DMS153 (cell line): ENCODE data around the gene GABARAPL1.

Experiments used
- DNase-seq: peaks from one replicate; lab custom pipeline; 2025; lab: John Stamatoyannopoulos, UW

GABARAPL1 gene

DNA sequence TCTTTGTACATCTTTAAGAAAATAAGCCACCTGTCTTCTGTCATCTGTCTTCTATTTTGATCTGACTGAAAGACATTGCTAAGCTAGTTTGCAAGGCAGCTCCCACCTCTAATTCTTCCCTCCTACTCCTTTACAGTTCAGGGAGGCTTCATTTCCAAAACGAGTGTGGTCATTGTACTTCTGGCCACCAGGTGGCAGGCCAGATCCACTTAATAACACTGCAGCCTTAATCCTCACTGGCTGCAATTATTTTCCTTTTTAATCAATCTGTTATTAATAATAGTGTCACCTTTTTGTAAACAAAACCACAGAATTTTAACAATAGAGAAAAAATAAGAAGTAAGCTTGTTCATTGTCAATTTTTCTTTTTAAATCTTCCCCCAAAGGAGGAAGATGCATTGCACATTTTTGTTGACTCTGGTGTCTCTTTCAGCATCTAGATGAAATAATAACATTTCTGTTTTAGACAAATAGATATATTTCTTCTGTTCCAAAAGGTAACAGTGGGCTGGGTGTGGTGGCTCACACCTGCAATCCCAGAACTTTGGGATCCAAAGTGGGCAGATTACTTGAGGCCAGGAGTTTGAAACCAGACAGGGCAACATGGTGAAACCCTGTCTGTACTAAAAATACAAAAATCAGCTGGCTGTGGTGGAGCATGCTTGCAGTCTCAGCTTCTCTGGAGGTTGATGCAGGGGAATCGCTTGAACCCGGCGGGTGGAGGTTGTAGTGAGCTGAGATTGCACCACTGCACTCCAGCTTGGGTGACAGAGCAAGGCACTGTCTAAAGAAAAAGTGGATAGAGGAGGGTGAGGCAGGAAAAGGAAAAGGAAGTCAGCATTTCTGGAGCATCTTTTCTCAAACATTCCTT lies 23.3 kb downstream of the GABARAPL1 start:
- DNase-seq: no peak

DNA sequence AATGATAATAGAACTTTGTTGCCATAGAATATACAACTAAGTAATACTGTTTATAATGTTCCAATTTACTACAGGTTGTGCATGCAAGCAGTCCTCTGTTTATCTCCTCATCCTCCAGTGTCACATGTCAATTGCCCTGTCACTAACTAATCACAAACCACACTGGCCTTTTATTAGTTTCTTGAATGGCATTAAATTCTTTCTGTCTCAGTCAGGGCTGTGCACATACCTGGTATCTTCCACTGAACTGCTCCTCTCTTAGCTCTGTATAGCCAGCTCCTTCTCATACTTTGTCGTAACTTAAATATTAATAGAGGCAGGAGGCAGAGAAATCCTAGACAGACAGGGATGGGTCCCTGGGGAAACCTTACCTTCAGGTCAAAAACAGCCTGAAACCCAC lies 24.0 kb downstream of the GABARAPL1 start:
- no peak for DNase-seq

DNA sequence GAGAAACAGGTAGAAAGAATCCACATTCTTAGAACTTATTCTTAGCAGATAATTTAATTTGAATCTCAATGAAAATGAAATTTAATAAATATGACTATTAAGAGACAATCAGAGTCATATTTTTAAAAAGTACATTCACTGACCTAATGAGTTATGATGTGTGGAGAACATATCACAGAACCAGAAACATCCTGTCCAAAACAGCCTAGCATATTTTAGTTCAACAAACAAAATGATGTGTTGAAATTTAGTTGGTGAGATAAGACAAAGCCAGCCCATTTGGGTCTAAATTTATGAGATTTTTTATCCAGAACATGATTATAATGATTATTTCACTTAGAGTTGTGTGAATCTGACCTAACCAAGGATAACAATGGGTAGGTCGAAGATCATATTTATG lies 25.8 kb downstream of the GABARAPL1 start:
- no peak for DNase-seq

DNA sequence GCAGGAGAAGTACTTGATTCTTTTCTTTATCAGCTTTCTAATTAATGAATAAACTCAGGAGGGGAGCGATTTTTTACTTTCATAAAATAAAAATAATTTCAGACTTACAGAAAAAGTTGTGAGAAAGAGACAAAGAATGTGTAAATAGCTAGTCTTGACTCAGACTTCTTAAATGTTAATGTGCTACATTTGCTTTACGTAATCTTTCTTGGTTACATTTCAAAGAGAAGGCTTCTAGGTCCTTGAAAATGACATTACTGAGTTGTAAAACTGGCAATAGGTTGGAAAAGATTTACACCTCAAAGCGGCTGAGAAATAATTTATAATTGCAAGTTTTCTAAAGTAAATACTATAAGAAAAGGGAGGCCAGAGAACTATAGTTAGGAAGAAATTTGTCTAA lies 28.6 kb downstream of the GABARAPL1 start:
- DNase-seq: no peak

DNA sequence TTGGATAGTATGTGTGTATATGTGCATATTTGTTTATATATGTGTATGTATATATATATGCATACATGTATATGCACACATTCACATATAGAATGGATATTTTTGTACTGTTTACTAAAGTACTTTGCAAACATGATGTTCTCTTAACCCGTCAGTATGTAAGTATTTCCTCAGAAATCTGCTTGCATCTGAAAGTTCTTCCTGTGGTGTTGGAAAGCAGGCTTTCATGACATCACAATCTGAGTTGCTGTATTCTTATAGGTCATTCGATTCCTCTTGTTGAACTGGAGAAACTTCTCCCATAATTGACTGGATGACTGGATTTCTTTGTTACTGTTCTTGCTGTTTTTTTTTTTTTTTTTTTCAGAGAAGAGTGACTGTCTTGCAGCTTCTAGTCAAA lies 29.1 kb downstream of the GABARAPL1 start:
- DNase-seq: no peak

DNA sequence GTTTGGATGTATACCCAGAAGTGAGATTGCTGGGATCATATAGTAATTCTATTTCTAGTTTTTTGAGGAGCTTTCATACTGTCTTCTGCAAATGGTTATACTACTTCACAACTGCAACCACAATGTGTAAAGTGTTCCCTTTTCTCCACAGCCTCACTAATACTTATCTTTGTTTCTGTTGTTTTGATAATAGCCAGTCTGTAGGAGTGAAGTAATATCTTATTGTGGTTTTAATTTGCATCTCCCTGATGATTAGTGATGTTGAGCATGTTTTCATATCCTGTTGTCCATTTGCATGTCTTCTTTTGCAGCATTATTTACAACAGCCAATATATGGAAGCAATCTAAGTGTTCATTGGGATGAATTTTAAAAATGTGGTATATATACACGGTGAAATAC lies 29.9 kb downstream of the GABARAPL1 start:
- DNase-seq: no peak

DNA sequence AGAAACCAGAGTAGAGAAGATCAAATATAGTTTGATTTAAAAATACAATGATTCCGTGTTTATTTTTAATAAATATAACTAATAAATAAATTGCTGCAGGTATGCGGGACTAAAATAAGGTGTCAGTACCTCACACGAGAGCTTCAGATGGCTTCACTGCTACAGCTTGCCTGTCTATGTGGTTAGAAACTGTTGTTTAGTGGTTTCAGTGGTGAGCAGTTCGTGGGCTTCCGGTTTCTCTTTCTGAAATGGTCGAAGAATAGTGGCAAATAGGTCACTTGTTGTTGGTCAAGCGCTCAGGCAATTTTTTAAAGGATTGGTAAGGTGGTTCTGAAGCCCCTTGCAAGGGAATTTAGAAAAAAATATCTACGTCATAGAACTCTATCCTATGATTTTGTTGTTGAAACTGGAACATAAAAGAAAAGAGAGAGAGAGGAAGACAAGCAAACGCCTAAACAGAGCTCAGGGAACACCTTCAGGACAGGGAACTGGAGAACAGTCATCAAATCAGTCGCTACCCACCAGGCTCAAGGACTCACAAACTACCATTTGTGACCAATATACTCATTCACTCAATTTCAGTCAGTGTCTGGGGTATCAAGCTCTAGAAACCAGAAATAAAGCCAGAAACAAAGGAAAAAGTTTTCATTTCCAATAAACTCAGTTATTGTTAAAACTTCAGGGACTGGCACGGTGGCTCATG lies 31.3 kb downstream of the GABARAPL1 start:
- DNase-seq: no peak

DNA sequence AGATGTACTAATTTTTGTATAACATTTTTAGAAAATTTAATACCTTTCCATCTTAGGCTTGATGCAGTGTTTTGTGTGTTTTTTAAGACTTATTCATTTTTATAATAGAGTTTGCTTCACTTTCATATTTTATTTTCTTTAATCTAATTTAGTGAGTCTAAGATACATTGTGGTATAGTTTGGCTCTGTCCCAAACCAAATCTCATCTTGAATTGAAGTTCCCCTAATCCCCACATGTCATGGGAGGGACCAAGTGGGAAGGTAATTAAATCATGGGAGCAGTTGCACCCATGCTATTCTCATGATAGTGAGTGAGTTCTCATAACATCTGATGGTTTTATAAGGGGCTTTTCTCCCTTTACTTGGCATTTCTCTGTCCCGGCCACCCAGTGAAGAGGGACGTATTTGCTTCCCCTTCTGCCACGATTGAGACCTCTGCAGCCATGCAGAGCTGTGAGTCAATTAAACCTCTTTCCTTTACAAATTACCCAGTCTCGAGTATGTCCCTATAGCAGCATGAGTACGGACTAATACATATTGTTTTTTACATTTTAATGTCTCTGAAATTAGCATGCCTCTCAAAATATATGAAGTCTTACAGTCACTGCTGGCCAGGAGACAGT lies 34.9 kb downstream of the GABARAPL1 start:
- no peak for DNase-seq

DNA sequence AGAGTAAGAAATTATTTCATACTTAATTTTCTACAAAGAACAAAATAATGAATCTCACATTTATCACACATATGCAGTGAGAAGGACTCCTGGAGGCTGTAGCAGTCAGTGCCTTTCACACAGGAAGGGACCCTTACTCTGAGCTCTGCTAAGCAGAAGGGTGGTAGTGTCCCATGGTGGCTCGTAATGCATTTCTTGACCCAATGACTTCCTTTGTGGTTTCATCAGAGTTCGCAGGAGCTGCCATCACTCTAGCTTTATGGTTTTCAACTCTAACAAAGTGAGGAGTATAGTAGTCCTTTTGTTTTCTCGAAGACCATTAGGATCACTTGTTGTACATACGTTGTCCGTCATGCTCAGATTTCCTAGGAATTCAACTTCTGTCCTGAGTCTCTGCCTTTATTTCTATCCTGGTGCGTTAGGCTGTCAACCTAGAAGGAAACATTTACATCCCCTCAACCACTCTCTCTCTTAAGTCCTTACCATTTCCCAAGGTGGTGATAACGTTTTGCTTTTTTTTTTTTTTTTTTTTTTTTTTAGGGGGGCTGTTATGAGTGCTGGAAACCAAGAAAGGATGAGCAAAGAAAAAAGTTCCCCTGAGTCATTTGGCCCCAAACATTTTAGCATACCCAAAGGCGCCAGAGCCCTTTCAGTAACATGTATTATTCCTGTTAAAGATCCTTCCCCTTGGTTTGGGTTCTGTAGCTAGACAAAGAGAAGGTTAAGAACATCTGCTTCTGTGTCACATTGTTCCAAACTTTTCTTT lies 37.2 kb downstream of the GABARAPL1 start:
- DNase-seq: no peak

DNA sequence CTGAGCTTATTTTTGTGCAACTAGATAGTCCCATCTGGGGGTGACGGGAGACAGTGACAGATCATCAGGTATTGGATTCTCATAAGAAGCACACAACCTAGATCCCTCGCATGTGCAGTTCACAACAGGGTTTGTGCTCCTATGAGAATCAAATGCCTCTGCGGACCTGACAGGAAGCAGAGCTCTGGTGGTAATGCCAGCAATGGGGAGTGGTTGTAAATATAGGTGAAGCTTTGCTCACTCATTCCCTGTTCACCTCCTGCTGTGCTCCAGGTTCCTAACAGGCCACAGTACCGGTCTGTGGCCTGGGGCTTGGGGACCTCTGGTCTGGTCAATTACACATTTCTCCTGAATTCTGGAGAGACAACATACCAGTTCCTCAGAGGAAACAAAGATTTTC lies 39.0 kb downstream of the GABARAPL1 start:
- no peak for DNase-seq

DNA sequence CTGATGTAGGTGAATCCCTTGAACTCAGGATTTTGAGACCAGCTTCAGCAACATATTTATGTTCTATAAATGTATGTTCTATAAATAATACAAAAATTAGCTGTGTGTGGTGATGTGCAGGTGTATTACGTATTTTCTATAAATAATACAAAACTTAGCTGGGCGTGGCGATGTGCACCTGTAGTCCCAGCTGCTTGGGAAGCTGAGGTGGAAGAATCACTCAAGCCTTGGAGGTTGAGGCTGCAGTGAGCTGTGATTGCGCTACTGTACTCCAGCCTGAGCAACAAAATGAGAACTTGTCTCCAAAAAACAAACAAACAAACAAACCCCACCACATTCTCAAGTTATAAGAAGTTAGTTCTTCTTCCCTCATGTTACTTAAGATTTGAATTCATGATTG lies 39.5 kb downstream of the GABARAPL1 start:
- DNase-seq: no peak

DNA sequence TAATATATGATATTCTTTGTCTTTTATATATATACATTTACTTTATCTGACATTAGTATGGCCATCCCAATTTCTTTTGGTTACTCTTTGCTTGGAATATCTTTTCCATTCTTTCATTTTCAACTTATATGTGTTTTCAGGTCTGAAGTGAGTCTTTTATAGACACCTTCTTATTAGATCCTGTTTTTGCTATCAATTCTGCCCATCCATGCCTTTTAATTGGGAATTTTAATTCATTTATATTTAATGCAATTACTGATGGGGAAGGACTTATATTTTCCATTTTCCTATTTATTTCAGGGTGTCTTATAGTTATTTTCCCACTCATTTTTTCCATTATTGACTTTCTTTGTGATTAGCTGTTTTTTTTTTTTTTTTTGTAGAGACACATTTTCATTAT lies 43.4 kb downstream of the GABARAPL1 start:
- DNase-seq: no peak

DNA sequence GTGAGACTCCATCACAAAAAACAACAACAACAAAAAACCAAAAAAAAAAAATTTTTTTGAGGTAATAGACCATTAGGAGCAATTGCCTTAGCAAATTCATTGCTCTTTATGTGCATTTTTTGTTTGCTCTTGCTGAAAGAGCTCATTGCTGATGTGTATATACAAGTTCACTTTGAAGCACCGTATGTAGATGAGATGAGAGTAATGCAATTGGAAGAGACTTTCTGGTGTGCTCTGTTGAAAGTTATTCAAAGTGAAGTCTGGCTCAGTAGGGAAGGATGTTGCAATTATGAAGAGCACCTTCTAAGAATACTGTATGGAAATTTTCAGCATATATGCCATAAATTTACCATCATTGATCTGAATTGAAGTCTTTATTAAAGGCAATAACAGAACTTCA lies 48.2 kb downstream of the GABARAPL1 start:
- no peak for DNase-seq

DNA sequence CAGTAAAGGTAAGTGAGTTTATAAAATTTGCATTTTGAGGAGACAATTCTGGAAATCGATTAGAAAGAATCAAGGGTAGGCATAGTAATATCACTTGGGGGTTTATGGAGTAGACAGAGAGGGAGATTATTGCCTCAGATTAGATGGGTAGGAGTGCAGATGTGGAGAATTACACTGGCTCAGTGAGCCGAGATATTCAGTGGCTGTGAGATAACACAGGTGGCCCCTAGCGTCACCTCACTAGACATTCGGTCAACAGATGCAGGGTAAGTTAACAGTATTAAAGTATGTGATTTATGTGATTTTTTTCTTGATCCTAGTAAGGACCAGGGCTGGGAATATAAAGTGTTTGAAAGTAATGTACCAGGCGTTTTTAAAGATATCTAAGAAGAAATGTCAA lies 55.4 kb downstream of the GABARAPL1 start:
- DNase-seq: no peak

DNA sequence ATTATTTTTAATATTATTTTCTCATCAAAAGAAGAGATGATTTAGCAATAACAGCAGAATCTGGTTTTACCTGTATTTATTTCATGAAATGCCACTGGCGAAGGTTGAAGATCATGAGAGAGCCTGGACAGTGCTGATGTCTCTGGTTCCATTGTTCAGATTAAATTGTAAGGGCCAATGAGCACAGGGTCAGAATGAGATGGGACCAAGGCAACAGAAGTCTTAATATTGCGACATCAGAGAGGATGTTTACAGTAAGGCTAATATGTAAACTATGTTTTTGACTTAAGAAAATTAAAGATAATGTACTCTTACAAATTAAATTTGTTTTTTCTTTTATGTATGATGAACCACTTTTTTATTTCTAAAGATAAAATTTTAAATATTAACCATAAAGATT lies 59.8 kb downstream of the GABARAPL1 start:
- no peak for DNase-seq
